Head of caudate nucleus (tissue), 42 donors: ENCODE data around the gene CKM.

Source experiments
- DNase-seq, 42 donors: peaks; one replicate each; pipeline versions ENCODE4 v3.0.0 to v3.0.0-alpha.2; 2020 to 2021; ENCODE audit warnings: mixed read lengths in 7 of 42
- intact Hi-C: fragments of 100-400 bp; cut with DNase I; formaldehyde crosslinking; loops from one replicate; pipeline ENCODE4 v1.15.0; 2022

The CKM gene

GRCh38 chr19:45322744-45323281 is at the start of gene CKM:
CKM (minus strand) TSS chr19:45322875; CDS start chr19:45319713, 3,162 bp downstream.
- intact Hi-C loops = no loop called here
- DNase-seq = no peak

DNA sequence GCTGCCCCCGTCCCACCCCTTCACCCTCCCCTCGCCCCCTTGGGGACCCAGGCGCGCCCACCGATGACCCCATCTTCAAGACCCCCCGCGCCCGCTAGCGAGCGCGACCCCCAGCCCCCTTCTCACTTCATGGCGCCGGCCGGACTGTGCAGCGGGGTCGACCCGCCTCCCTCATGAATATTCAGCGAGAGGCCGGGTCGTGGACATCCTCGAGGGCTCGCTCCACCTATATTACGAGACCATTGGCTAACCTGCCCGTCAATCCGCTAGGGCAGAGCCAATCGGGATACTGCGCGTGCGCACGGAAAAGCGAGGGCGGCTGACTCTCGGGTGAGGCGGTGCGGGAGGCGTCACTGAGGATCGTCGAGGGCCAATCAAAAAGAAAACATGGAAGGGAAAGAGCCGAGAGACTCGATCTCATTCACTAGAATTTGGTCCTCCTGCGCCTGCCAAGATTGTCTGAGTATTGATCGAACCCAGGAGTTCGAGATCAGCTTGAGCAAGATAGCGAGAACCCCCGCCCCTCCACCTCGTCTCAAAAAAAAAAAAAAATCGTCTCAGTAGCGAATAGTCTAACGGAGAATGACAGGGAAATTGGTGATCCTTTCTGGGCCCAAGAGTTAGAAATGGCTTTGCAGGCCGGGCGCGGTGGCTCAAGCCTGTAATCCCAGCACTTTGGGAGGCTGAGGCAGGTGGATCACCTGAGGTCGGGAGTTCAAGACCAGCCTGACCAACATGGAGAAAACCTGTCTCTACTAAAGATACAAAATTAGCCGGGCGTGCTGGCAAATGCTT is 47.9 kb upstream of the CKM start, which contains the start of gene ERCC2:
ERCC2 (minus strand) TSS at position 164 of the 795 bp plus-strand sequence; CDS start at position 131, 33 bp downstream.
- intact Hi-C loops = no loop called here
- peak; percentile 95 to 100 (median 98) for DNase-seq

- intact Hi-C loops = no loop called here
- DNase-seq = no peak
These were observed 46.2 kb upstream of the CKM start for GRCh38 chr19:45368737-45369340.

GRCh38 chr19:45368127-45368526 is 45.5 kb upstream of the CKM start:
- DNase-seq = no peak
- intact Hi-C loops = no loop called here

DNA sequence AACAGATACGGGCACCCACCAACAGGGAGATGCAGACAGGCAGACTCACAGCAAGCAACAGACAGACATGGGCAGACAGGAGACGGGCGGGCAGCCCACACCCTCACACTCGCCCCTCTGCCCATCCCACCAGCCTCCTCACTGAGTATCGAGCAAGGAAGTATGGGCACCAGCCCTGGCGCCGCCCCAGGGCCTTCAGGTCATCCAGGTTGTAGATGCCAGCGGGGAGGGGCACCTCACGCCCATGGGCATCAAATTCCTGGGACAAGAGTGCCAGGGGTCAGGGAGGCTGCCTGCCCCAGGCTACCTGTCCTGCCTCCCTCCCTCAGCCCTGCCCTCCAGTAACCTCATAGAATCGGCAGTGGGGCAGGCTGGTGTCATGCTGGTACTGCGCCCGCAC is 42.0 kb upstream of the CKM start:
- intact Hi-C loops = no loop called here

GRCh38 chr19:45363861-45364459 is 41.3 kb upstream of the CKM start:
- intact Hi-C loops = no loop called here
- DNase-seq = no peak

More for the DNA sequence above, 42.0 kb upstream of the CKM start:
- DNase-seq = no peak

GRCh38 chr19:45362291-45362690 is 39.6 kb upstream of the CKM start:
- intact Hi-C loops = no loop called here
- DNase-seq = no peak

- intact Hi-C loops = no loop called here
- DNase-seq = no peak
These were observed 38.9 kb upstream of the CKM start for GRCh38 chr19:45361608-45362007.

DNA sequence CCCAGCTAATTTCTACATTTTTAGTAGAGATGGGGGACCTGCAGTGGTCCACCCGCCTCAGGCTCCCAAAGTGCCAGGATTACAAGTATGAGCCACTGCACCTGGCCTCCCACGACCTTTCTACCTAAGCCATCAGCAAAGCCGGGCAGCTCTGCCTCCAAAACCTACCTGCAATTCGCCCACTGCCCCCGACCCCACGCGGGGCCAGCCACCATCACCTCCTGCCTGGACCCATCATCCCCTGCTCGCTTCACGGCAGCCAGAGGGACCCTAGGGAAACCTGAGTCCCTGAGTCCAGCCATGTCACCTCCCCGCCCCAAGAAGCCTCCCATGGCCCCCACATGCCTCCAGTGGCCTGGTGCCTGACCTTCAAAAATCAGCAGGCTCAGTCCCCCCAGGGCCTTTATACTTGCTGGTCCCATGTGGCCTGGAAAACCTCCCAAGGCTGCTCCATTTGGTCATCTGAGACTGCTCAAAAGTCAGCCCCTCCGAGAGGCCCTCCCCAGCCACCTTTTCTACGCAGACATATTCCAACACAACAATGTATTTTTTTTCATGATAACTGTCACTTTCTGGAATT is 35.6 kb upstream of the CKM start:
- intact Hi-C loops = no loop called here
- no peak for DNase-seq

- DNase-seq = no peak
- intact Hi-C loops = no loop called here
These were observed 34.7 kb upstream of the CKM start for GRCh38 chr19:45357445-45357783.

DNA sequence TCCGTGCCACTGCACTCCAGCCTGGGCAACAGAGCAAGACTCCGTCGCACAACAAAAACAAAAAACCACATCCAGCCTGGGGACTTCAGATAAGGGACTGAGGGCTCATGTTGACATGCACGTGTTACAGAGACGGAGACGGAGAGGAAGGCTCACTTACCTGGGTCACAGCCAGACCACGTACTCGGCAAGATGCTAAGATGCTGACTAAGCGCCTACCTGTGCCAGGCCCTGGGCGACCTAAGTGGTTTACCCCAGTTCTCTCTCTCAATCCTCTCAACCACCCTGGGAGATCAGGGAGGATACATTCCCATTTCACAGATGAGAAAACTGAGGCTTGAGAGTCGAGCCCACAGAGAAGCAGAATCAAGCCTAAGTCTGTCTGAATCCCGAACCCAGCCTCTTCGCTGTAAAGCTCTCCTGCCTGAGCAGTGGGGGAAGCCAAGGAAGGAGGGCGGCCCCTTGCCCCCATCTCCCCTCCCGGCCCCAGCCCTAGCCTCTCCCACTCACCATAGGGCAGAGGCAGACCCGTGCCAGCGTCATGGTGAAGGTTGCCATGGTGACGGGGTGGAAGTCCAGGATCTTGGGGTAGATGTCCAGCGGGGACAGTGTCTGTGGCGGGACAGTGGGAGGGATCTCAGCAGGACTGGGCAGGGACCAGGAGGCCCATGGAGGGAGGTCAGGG is 34.2 kb upstream of the CKM start:
- DNase-seq = no peak
- intact Hi-C loops = no loop called here

GRCh38 chr19:45355910-45356309 is 33.2 kb upstream of the CKM start:
- intact Hi-C loops = no loop called here
- no peak for DNase-seq

DNA sequence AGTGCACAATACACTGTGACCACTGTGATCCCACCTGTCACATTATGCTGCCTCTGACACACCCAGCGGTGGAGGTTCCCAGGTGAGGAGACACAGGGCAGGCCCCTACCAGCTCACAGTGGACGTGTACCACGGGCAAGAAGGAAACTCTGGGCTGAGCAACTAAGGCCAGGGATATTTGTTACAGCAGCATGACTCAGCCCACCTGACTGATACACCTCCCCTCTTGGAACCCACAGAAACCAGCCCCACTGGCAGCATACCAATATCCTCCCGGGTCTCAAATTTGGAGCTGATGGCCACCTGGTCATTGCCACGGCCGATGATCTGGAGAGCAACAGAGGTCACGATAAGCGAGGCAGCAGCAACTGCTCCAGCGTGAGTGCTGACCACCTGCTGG is 32.7 kb upstream of the CKM start:
- DNase-seq = no peak
- intact Hi-C loops = no loop called here

- intact Hi-C loops = no loop called here
- DNase-seq = peak in 19 of 42 donors; percentile 6 to 67 (median 23)
These were observed 31.7 kb upstream of the CKM start for GRCh38 chr19:45354241-45354842.

DNA sequence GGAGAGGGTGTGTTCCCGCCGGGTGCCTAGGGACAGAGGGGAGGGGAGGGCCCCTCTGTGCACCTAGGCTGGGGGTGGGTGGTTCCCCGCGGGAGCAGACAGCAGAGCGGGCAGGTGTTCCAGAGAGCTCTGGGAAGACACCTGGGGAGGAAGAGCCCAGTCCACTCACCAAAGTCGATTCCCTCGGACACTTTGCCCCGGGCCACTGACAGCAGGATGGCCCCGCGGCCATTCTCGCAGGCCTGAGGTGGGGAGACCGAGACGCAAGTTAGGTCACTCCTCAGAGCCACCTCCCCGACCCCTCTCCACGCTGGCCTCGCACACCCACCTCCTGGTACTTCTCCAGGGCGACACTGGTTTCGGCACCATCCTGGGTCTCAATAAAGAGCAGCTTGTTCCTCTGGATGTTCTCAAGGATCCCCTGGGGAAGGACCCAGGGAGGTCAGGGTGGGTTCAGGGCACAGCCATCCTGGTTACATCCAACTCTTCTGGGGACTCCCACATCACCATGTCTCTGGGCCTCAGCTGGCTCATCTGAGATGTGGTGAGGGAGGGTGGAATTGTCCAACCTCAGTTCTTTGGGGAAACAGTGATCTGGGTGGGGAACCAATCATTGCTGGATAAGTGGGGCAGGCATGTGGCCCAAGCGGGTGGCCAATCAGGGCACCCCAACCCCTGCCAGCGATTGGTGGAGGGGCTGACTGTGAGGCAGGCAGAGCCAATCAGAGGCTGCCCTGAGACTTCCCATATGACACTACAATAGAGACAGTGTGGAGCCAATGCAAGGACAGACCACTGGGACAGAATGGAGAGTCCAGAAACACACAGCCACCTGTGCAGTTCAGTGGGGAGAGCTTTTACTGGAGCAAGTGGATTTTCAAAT is 30.5 kb upstream of the CKM start:
- intact Hi-C loops = no loop called here

DNA sequence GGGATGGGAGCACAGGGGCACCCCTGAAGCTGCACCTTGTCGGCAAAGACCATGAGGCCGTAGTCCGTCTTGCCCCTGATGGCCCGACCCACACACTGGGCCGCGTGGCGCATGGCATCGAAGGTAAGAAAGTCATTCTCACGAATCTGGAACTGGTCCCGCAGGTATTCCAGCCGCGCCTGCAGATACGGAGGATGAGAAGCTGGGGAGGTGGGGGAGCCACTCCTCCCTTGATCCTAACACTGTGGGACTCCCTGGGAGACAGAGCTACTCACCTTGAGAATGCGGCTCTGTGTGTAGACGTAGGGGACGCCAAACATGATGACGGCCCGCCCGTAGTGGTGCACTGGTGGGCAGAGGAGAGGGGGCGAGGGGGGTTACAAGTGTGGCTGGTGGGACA is 29.8 kb upstream of the CKM start:
- no peak for DNase-seq
- intact Hi-C loops = no loop called here

More for the DNA sequence above, 30.5 kb upstream of the CKM start:
- no peak for DNase-seq

DNA sequence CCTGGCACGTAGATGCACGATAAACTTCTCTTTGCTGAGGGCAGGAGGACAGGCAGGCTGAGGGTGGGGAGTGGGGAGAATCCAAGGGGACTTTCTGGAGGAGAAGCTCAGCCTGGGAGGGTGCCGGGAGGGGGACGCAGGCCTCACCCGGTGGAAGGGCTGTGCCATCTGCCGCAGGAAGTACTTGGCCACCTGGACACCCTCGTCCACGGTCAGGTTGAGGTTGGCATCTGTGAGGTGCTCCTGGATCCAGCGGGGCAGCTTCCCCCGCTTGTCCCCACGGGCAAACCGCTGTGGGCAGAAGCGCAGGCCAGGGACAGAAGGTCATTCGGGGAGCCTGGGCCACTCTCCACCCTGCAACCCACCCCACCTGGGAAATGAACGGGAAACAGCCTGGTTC is 29.4 kb upstream of the CKM start:
- intact Hi-C loops = no loop called here
- no peak for DNase-seq

DNA sequence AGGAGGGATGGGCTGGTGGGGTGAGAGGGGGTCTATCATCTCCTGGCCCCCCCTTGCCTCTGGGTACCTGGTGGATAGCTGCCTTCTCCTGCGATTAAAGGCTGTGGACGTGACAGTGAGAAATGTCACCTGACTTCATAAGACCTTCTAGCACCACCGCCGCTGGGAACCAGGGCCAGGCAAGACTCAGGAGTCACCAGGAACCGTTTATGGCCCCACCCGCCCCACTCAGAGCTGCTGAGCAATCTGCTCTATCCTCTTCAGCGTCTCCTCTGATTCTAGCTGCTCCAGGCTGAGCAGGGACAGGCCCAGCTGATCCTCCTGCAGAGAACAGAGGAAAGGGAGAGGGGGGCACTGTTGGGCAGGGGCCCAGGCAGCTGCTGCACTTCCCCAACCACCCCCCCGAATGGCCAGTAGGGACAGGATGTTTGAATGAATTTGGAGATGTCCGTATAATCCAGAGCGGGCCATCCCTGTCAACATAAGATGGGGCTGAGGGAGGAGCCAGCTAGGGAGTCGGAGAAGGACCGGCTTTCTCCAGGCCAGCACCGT is 28.8 kb upstream of the CKM start:
- DNase-seq = no peak
- intact Hi-C loops = no loop called here
